Renal cortex interstitium (tissue), 11 donors: ENCODE measurements around the gene STAB1. TPM values are rescaled to one million over a fixed set of nuclear protein-coding genes. Genes with fewer than 3 reads are reported as not detected.
A peak's percentile ranks its signal among the peaks of the same experiment; 100 is the strongest.

Experiments
- DNase-seq, 11 donors: peaks; one replicate each; pipeline ENCODE4 v3.0.0-alpha.2; 2013; ENCODE audit warnings: low read depth in 9 of 11, low spot score in 4 of 11; ENCODE audit errors: extremely low read depth in 1 of 11
- polyA plus RNA-seq, 3 donors: library from polyadenylated mRNA; unstranded; fragments of 120-200 nt; gene quantifications; one replicate each; pipeline ENCODE4 v1.2.1, GENCODE V29; 2013; ENCODE audit not compliant: insufficient read length in 3 of 3

STAB1 gene
- polyA plus RNA-seq, 3 donors: 33.9 to 45.5 (median 44.6) TPM

DNA sequence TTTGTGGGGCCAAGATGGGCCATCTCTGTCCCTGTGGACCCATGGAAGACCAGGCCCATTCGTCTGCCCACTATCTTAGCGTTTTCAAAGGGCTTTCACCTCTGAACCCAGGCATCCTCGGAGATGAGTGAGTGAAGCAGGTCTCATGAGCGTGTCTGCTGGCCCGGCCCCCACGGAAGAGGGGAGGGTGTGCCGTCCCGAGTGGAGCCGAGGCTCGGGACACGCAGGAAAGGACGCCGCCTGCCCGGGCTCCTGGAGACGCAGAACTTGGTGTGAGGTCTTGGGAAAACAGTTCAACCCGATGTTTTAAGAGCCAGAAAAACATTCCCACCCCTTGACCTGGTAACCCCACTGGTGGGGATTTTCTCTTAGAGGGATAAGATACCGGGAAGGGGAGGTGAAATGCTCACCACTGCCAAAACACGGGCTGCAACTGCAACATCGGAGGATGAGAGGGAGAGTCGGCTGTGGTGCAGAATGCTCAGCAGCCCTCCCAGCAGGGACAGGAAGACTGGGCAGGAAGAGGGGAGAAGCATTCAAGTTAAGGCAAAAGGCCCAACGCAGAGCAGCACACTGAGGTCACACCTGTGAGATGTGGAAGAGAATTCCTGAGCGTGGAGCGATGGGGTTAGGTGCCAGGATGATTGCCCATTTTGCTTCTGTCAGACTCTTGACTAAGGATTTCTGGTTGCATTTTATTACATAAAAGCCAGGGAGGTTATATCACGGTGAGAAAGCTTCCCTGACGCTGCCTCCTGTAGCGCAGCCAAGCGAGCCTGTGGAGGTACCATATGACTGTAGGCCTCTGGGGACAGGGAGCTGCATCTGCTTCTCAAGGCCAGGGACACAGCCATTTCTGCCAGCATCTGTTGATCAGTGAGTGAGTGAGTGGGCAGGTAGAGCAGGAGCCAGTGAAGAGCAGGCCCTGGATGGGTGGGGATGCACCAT is 14.1 kb upstream of the STAB1 start:
- no peak for DNase-seq

DNA sequence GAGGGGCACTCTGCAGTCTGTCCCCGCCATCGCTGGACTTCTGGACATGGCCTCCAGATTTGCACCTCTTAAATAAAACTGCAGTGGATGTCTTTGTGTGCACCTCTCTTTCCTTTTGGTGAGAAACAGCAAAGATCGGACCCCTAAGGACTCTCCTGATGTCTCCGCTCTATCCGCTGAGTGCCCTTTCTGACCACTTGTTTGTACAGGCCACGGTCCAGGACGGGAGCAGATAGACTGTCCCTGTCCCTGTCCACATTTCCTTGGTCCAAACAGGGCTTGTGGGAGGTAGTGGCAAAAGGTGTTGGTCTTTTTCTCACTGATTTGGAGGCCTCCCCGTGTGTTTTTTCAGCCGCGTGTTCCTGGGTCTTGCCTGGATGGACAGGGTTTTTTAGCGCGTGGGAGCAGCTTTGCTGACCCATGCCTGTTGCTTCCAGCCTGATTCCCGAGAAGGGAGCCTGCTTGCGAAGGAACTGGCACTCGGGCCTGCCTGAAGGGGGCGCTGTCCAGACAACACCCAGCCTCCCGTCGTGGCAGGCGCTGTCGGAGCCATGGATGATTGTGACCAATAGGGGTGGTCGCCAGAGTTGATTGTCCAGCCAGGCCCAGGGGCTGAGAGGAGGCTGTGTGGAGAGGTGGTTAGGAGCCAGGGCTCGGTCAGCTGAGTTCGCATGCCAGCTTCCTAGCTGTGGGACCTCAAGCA is 13.2 kb upstream of the STAB1 start:
- no peak for DNase-seq

DNA sequence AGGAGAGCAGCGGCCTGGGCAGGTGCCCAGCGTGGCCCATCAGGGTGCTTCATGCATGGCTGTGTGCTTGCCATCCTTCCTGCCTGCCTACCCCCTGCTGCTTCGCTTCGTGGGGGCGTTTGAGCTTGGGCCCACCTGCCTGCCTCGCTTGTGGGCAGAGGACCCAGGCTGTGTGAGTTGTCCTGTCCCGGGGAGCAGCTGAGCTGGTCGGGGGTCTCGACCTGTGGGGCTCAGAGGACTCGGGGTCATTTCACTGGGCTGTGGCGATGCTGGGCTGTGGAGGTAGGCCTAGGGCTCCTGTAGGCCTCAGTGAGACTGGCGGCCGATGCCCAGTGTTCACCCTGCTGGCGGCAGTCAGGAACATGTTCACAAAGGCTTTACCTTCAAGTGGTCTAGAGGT is 12.1 kb upstream of the STAB1 start:
- DNase-seq: no peak

DNA sequence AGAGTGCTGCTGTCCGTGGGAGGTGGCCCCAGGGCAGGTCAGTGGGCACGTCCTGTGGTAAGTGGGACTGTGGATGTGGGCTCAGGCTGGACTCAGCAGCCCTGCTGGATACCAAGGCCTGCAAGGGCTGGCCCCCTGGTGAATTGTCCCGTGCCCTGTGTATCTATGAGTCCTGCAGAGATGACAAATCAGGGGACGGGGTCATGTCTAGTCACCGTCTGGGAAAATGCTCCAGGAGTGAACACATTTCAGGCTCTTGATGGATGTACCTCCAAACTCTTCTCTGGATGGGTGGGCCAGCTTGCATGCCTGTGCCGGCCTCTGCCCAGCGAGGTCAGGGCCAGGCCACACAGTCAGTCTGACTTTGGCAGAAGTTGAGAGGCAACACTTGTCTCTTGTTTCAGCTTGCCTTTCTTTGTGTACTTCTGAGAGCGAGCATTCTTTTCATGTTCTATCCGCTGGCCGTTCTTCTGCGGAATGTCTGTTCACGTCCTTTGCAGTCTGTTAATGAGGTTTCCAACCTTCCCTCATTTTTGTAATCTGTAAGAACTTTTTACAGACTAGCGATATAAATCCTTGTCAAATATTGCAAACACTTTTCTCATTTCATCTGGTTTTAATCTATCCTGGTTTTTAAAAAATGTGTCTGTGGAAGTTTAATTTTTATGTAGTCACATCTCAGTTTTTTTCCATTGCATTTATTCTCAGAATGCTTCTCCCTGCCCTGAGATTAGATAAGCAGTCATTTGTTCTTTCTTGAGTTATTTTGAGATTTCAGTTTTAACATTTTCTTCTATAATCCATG is 11.4 kb upstream of the STAB1 start:
- DNase-seq: no peak

DNA sequence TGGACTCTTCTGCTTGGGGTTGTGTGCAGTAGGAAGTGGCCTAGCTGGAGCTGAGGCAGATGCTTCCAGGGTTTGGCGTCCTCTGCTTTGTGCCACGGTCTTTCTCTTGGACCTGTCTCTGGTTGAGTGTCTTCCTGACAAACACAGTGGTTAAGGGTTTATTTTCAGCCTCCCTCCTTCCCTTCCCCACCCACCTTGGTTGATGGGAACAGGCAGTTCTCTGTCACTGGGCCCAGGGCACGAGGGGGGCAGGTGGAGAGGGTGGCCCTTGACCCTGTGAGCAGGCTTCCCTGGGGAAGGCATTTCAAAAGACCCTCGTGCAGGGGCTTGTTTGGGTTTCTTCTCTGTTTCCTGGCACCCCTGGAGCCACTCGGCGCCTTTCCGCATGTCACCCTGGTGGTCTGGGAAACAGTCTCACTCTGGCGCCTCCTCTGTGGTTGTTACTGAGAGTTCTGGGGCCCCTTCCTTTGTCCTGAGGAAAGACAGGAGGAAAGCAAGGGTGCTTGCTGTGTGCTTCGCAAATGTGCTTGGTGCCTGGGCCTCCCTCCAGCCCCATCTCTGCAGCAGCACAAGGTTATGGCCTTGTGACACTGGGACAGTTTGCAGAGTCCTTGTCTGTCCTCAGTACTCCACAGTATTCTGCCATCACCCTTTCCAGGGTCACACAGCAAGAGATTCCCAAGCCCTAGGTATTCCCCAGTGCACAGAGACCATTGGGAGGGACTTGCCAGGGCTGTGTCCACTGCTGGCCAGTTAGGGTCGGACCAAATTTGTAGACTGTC is 10.3 kb upstream of the STAB1 start:
- no peak for DNase-seq

DNA sequence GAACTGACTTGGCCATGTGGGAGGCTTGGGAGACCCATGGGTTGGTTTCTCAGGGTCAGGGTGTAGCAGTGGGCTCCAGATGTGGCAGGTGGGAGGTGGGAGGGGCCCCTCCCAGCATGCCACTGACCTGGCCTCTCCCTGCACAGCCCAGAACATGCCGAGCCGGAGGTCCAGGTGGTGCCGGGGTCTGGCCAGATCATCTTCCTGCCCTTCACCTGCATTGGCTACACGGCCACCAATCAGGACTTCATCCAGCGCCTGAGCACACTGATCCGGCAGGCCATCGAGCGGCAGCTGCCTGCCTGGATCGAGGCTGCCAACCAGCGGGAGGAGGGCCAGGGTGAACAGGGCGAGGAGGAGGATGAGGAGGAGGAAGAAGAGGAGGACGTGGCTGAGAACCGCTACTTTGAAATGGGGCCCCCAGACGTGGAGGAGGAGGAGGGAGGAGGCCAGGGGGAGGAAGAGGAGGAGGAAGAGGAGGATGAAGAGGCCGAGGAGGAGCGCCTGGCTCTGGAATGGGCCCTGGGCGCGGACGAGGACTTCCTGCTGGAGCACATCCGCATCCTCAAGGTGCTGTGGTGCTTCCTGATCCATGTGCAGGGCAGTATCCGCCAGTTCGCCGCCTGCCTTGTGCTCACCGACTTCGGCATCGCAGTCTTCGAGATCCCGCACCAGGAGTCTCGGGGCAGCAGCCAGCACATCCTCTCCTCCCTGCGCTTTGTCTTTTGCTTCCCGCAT is 7.9 kb upstream of the STAB1 start:
- no peak for DNase-seq

DNA sequence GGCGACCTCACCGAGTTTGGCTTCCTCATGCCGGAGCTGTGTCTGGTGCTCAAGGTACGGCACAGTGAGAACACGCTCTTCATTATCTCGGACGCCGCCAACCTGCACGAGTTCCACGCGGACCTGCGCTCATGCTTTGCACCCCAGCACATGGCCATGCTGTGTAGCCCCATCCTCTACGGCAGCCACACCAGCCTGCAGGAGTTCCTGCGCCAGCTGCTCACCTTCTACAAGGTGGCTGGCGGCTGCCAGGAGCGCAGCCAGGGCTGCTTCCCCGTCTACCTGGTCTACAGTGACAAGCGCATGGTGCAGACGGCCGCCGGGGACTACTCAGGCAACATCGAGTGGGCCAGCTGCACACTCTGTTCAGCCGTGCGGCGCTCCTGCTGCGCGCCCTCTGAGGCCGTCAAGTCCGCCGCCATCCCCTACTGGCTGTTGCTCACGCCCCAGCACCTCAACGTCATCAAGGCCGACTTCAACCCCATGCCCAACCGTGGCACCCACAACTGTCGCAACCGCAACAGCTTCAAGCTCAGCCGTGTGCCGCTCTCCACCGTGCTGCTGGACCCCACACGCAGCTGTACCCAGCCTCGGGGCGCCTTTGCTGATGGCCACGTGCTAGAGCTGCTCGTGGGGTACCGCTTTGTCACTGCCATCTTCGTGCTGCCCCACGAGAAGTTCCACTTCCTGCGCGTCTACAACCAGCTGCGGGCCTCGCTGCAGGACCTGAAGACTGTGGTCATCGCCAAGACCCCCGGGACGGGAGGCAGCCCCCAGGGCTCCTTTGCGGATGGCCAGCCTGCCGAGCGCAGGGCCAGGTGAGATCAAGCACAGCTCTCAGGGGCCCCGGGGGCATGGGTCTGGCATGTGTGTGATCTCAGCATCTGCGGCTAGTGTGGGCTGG is 7.1 kb upstream of the STAB1 start:
- no peak for DNase-seq

DNA sequence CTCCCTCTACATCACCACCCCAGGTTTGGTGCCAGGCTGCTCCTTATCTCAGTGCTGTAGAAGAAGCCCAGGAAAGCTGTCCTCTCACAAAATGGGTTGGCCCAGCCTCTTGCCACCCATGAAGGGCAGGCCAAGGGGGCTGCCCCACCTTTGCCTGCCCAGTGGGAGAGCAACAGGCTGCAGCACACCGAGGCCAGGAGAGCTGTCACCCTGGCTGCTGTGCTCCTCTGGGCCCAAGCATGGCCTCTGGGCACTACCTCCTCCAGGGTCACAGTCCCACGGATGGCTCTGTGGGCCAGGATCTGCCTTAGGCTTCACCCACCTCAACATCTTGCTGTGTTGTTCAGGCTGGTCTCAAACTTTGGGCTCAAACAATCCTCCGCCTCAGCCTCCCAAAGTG is 6.4 kb upstream of the STAB1 start:
- DNase-seq: no peak

DNA sequence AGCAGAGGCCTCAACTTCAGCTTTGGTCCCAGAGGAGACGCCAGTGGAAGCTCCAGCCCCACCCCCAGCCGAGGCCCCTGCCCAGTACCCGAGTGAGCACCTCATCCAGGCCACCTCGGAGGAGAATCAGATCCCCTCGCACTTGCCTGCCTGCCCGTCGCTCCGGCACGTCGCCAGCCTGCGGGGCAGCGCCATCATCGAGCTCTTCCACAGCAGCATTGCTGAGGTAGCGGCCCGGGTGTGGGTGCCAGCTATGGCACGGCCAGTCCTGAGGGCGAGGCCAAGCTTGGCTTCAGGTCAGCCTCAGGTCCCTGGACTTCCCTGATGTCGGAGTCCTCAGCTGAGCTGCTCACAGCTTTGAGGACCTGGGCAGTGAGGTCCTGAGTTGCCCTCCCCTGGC is 5.7 kb upstream of the STAB1 start:
- DNase-seq: no peak

DNA sequence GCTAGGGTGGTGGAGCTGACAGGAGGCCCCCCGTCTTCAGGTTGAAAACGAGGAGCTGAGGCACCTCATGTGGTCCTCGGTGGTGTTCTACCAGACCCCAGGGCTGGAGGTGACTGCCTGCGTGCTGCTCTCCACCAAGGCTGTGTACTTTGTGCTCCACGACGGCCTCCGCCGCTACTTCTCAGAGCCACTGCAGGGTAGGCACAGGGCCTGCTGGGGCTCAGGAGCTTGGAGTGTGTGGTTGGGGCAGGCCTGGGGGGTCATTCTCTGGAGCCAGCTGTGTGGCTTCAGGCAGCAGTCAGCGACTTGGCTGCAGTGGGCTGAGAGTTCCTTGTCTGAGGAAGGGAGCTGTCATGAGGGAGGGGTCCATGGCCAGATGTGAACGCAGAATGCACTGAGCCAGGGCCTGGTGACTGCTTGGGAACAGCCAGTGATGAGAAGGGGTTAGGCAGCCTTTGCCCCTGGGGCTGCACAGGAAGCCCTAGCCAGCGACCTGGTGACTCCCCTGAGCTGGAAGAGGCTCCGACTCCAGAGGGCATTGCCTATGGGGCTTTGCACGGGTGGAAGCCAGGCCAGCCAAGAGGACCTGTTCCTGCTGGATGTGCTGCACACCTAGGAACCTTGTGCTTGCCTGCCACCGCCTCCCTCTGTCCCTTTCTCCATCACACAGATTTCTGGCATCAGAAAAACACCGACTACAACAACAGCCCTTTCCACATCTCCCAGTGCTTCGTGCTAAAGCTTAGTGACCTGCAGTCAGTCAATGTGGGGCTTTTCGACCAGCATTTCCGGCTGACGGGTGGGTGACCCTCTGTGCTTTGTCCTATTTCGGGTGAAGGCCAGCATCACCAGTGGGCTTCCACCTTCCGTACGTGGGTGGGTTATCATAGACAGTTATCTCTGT is 4.9 kb upstream of the STAB1 start:
- DNase-seq: no peak

DNA sequence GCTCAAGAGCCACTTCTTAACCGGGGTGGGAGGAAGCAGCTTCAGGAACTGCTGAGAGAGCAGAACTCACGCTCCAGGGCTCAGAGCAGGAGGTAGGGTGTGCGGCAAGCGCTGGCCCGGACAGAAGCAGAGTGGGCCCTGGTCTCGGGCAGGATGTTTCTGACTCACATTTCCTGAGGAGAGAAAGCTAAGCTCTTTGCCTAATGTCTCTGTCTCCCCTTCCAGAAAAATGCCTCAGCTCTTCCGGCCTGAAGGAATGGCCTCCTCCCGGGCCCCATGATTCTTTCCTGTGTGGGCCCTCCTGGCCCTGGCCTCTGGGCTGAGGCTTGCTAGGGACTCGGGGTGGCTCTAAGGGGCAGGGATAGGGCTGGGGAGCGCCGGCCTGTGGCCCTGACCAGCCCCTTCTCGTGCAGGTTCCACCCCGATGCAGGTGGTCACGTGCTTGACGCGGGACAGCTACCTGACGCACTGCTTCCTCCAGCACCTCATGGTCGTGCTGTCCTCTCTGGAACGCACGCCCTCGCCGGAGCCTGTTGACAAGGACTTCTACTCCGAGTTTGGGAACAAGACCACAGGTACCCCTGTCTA is 4.1 kb upstream of the STAB1 start:
- DNase-seq: peak in 1 of 11 donors; percentile 25

DNA sequence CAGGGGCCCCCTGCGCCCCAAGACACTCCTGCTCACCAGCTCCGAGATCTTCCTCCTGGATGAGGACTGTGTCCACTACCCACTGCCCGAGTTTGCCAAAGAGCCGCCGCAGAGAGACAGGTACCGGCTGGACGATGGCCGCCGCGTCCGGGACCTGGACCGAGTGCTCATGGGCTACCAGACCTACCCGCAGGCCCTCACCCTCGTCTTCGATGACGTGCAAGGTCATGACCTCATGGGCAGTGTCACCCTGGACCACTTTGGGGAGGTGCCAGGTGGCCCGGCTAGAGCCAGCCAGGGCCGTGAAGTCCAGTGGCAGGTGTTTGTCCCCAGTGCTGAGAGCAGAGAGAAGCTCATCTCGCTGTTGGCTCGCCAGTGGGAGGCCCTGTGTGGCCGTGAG is 3.1 kb upstream of the STAB1 start:
- no peak for DNase-seq

DNA sequence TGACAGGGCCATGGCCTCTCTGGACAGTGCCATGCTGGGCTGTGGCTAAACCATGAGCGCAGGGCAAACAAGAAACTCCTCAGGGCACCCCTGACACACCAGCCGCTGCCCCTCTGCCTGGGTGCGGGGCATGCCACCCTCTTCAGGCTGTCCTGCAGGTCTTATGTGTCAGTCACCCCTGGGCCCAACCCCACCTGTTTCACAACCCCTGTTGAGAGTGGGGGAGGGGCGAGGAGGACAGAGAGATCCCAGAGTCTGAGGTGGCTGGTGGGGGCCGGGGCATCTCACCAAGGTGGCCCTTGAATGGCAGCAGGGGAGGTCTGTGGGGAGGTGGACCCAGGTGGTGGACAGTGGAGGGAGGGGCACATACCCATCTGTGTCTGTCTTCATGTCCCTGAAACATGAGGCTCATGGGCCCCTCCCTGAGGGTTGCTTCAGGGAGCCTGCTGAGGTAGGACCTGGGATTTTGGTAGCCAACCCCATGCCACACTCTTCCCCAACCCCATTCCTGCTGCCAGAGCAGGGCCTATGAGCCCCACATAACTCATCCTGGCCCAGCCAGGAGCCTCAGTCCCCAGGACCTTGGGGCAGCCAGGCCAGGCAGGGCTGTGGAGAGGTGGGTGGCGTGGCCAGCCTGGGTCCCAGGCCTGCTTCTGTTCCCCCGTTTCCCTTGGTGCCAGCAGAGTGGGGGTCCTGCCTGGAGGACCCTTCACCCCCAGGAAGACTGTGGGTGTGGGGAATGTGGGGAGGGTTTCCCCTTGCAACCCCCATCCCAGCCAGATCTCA is 1.7 kb upstream of the STAB1 start:
- DNase-seq: no peak

DNA sequence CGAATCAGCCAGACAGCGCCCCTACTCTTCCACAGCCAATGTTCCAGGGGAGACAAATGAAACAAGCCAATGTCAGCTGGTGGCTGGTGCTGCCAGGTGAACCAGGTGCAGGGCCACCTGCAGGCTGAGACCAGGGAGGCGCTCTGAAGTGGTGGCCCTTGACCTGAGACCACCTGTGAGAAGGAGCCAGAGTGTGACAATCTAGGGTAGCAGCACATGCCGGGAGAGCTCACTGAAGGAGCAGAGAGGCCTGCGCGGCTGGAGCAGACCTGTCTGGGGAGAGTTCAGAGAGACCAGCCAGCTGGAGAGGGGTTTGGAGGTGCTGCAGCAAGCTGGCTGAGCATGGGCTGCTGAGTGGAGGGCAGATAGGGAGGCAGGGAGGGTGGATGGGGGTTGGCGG is 693 bp upstream of the STAB1 start:
- no peak for DNase-seq
